SJSA1 (cell line): ENCODE data around the gene FHIT. TPM values are rescaled to one million over a fixed set of nuclear protein-coding genes. Genes with fewer than 3 reads are reported as not detected.
"Not testable (repeated sequence)": the region's sequence is repeated elsewhere in the genome, so short reads cannot be mapped to it uniquely, and the experiment has no call there.

ENCODE experiments used
- DNase-seq, 2 experiments: peaks; one replicate each; pipeline ENCODE4 v3.0.0-alpha.2; 2015 to 2020; ENCODE audit warnings: low spot score in 2 of 2, low read depth in 1 of 2
- H3K27ac ChIP-seq: fragments of 250-450 bp; sonication (Bioruptor Pico); 2 replicates; pipeline ENCODE4 v1.5.1; 2020; ENCODE audit warnings: mild to moderate bottlenecking, moderate library complexity
- H3K27me3 ChIP-seq: fragments of 250-450 bp; sonication (Bioruptor Pico); replicated peaks from 2 replicates; pipeline ENCODE4 v1.5.1; 2020; ENCODE audit warnings: mild to moderate bottlenecking, moderate library complexity
- H3K36me3 ChIP-seq: fragments of 250-450 bp; sonication (Bioruptor Pico); 2 replicates; pipeline ENCODE4 v1.5.1; 2020; ENCODE audit warnings: mild to moderate bottlenecking
- H3K4me1 ChIP-seq: fragments of 250-450 bp; sonication (Bioruptor Pico); replicated peaks from 2 replicates; pipeline ENCODE4 v1.6.1; 2021; ENCODE audit warnings: mild to moderate bottlenecking
- H3K4me3 ChIP-seq: fragments of 250-450 bp; sonication (Bioruptor Pico); 2 replicates; pipeline ENCODE4 v1.5.1; 2020; ENCODE audit warnings: mild to moderate bottlenecking
- H3K9me3 ChIP-seq: fragments of 250-450 bp; sonication (Bioruptor Pico); replicated peaks from 2 replicates; pipeline ENCODE4 v1.5.1; 2020; ENCODE audit warnings: mild to moderate bottlenecking
- total RNA-seq: library from RNA; depleted of rRNA; stranded (reverse); fragments of >200 nt; shearing (Covaris generic); gene quantifications from 2 replicates; pipeline ENCODE4 v1.2.3, GENCODE V29; 2014

FHIT gene
- total RNA-seq, 1 experiment from 2014 or later, result not detected

DNA sequence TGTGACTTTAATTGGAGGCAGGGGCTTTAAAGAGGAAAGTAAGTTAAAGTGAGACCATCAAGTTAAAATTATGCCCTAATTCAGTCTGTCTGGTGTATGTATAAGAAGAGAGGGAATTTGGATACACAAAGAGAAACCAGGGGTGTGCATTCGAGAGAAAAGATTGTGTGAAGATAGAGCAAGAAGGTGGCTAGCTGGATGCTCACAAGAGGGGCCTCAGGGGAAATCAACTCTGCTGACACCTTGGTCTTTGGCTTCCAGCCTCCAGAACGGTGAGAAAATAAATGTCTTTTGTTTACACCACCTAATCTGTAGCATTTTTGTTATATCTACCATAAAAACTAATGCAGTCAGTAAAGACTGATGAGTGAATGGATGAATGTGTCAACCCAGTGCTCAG, 1294.1 kb downstream of the FHIT start:
- no peak overlapping the region for H3K27ac ChIP-seq
- no peaks in the 10 kb centered on the region for H3K9me3 ChIP-seq
- no peak for DNase-seq
- no peaks in the 10 kb centered on the region for H3K4me1 ChIP-seq
- no peaks in the 10 kb centered on the region for H3K36me3 ChIP-seq
- no peak overlapping the region for H3K4me3 ChIP-seq
- H3K27me3 ChIP-seq, result no peaks in the 10 kb centered on the region

DNA sequence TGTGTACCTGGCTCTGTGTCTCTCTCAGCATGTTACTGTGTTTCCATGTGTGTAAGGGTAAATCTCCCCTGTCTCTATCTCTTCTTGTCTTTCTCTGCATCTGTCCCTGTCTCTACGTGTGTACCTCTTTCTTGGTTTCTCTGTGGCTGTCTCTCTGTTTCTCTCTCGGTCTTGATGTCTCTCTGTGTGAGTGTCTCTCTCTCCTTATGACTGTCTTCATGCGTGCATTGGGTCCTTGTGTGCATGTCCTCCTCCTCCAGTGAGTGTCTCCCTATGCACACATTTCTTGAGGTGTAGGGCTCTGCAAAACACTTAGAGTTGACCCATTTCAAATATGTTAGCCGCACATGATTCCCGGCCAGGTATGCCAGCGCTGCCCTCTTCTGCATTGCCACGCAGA, 1298.1 kb downstream of the FHIT start:
- Histone ChIP-seq H3K27me3 (no peaks in the 10 kb centered on the region), H3K36me3 (no peaks in the 10 kb centered on the region), H3K4me3 (no peak overlapping the region), H3K27ac (no peak overlapping the region), H3K4me1 (no peaks in the 10 kb centered on the region), H3K9me3 (no peaks in the 10 kb centered on the region)
- no peak for DNase-seq

DNA sequence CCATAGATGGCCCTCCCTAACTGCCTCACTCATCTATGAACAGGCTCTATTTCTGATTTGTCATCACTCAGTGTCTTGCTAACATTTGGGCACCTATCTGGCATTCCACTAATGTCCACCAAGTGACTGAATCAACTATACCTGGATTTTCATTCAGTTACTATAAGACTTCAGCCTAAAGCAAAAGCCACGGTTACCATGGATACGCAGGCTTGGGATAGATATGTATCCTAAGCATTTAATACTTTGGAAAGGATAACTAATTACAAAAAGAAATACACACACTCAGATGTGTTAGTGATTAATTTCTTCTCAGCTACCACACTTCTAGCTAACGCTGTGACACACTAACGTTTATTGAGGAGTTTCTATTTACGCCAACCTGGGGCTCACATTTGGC, 1301.9 kb downstream of the FHIT start:
- H3K36me3 ChIP-seq, result no peaks in the 10 kb centered on the region
- no peak overlapping the region for H3K4me3 ChIP-seq
- no peaks in the 10 kb centered on the region for H3K4me1 ChIP-seq
- DNase-seq, result no peak
- H3K9me3 ChIP-seq, result no peaks in the 10 kb centered on the region
- H3K27ac ChIP-seq, result no peak overlapping the region
- H3K27me3 ChIP-seq, result no peaks in the 10 kb centered on the region

DNA sequence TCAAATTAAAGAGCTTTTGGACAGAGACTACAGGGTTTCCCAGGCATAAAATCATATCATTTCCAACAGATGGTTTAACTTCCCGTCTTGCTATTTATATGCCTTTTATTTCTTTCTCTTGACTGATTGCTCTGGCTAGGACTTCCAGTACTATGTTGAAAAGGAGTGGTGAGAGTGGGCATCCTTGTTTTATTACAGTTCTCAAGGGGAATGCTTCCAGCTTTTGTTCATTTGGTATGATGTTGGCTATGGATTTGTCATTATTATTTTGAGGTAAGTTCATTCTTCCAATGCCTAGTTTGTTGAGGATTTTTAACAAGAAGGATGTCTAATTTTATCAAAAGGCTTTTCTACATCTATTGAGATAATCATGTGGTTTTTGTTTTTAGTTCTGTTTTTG, 1304.9 kb downstream of the FHIT start:
- H3K27ac ChIP-seq, result no peak overlapping the region
- no peaks in the 10 kb centered on the region for H3K4me1 ChIP-seq
- H3K9me3 ChIP-seq, result no peaks in the 10 kb centered on the region
- no peaks in the 10 kb centered on the region for H3K36me3 ChIP-seq
- H3K4me3 ChIP-seq, result no peak overlapping the region
- DNase-seq, result no peak
- no peaks in the 10 kb centered on the region for H3K27me3 ChIP-seq

DNA sequence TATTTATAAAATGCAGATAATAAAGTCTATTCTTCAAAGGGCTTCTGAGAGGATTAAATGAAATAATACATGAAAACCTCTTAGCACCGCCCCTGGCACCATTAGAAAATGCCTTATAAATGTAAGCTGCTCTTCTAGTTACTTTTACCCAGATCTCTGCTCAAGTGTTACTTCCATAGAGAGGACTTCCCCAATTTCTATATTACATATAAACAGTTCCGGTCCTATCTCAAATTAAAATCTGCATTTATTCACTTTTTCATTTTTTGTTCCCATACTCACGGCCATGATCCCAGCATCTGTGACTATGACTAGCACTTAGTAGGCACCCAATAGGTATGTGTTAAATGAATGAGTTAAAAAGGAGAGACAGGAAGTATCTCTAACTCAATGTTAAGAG, 1310.5 kb downstream of the FHIT start:
- no peak overlapping the region for H3K27ac ChIP-seq
- no peaks in the 10 kb centered on the region for H3K27me3 ChIP-seq
- H3K9me3 ChIP-seq, result no peaks in the 10 kb centered on the region
- H3K4me1 ChIP-seq, result no peaks in the 10 kb centered on the region
- no peak overlapping the region for H3K4me3 ChIP-seq
- DNase-seq, result no peak
- no peaks in the 10 kb centered on the region for H3K36me3 ChIP-seq

DNA sequence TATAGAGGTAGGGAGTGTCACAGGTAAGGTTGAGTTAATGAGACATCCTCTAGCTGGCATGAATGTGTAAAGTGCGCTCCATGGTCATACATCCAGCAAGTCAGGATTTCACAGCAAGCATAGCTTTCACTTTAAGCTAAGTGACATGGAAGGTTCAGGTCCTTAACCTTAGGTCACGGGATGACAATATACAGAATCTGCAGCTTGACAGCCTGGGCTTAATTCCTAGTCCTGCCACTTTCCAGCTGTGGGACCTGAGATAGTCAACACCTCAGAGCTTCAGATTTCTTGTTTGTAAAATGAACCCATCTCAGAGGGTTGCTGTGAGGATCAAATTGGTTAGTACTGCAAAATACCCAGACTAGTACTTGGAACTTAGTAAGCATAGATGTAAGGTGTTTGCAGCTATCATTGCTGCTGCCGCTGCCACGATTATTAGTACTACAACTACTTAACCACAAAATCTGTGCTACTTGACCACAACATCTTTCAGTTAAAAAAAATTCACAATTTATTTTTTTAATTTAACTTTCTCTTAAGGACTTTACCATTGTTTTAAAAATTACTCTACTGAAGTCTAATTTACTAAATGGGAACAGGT, 1311.3 kb downstream of the FHIT start:
- no peaks in the 10 kb centered on the region for H3K36me3 ChIP-seq
- no peak overlapping the region for H3K27ac ChIP-seq
- DNase-seq, result no peak
- no peak overlapping the region for H3K4me3 ChIP-seq
- no peaks in the 10 kb centered on the region for H3K27me3 ChIP-seq
- H3K4me1 ChIP-seq, result no peaks in the 10 kb centered on the region
- no peaks in the 10 kb centered on the region for H3K9me3 ChIP-seq

DNA sequence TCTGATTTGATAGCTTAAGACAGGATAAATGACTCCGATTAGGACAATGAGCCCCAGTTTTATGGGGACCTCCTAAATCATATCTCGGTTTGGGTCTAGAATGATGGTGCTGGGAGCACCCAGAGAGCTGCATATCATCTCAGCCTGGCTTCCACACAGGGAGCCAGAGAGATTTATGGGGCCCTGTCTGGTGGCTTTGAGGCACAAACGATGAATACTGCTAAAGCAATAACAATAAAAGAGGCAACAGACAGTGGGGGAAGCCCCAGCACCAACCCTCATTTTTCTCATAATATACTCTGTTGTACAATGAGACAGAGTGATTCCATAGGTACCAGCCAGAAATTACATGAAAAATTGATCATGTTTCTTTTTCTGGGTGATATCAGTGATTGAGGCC, 1312.4 kb downstream of the FHIT start:
- Histone ChIP-seq H3K27me3 (no peaks in the 10 kb centered on the region), H3K4me3 (no peak overlapping the region), H3K36me3 (no peaks in the 10 kb centered on the region), H3K4me1 (no peaks in the 10 kb centered on the region), H3K9me3 (no peaks in the 10 kb centered on the region), H3K27ac (no peak overlapping the region)
- DNase-seq, result no peak

DNA sequence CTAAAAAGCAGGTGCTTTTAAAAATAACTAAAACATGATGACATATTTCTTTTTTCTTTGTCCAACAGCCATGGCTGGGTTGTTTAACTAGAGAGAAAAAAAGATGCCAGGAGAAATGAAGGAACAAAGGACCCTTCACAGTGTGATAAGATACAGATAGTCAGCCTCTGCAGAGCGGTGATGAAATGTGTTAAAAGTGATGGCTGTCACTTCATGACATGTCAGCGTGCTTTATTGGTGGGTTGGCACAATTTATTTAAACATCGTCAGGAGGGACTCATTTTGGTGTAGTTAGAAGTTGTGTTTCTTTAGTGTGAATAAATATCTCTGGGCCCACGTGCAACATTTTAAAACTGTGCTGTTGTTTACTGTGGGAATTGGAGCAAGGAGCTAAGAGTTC, 1314.1 kb downstream of the FHIT start:
- H3K4me1 ChIP-seq, result no peaks in the 10 kb centered on the region
- no peak overlapping the region for H3K27ac ChIP-seq
- H3K36me3 ChIP-seq, result no peaks in the 10 kb centered on the region
- H3K9me3 ChIP-seq, result no peaks in the 10 kb centered on the region
- no peak overlapping the region for H3K4me3 ChIP-seq
- no peaks in the 10 kb centered on the region for H3K27me3 ChIP-seq
- no peak for DNase-seq

DNA sequence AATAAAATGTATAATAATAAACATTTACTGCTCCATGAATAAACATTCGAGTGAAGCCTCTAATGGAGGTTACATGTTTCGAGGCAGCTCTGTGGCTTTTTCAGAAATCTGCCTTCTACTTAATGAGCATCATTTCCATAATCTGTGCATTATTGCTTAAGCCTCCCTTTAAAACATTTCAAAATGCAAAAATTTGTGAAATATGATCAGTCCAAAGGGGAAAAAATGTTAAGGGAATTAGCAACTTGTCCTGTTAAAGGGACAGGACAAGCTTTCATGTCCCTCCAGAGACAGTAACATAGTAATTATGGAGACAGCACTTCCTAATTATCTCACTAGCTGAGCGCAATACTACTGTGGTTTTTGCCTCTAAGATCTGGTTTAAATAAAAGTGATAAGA, 1314.8 kb downstream of the FHIT start:
- Histone ChIP-seq H3K27ac (no peak overlapping the region), H3K27me3 (no peaks in the 10 kb centered on the region), H3K4me3 (no peak overlapping the region), H3K4me1 (no peaks in the 10 kb centered on the region), H3K9me3 (no peaks in the 10 kb centered on the region), H3K36me3 (no peaks in the 10 kb centered on the region)
- DNase-seq, result no peak

DNA sequence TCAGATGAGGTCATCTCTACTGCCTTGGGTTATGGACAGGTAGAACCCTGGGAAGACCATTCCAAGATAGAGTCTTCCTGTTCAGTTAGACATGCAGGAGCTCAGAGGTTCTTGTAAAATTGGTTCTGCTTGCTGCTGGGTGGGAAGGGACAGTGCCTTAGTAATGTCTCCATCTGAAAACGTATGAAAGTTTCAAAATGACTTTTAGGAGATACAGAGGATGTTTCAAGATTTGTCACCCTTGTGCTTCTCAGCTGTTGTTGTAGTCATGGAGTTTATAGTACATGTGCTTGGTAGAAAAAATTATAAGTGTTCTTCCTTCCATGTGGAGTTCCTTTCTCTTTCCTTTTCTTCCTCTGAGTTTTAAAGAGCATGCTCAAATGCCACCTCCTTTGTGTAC, 1316.2 kb downstream of the FHIT start:
- no peak for DNase-seq
- Histone ChIP-seq H3K4me3 (no peak overlapping the region), H3K4me1 (no peaks in the 10 kb centered on the region), H3K36me3 (no peaks in the 10 kb centered on the region), H3K27me3 (no peaks in the 10 kb centered on the region), H3K9me3 (no peaks in the 10 kb centered on the region), H3K27ac (no peak overlapping the region)

DNA sequence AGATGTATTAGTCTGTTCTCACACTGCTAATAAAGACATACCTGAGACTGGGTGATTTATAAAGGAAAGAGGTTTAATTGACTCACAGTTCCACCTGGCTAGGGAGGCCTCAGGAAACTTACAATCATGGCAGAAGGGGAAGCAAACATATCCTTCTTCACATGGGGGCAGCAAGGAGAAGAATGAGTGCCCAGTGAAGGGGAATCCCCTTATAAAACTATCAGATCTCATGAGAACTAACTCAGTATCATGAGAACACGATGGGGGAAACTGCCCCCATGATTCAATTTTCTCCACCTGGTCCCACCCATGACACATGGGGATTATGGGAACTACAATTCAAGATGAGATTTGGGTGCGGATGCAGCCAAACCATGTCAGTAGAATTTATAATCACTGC, 1316.7 kb downstream of the FHIT start:
- DNase-seq, H3K4me3 ChIP-seq, H3K9me3 ChIP-seq, H3K36me3 ChIP-seq, H3K4me1 ChIP-seq, H3K27ac ChIP-seq, H3K27me3 ChIP-seq: not testable (repeated sequence)

DNA sequence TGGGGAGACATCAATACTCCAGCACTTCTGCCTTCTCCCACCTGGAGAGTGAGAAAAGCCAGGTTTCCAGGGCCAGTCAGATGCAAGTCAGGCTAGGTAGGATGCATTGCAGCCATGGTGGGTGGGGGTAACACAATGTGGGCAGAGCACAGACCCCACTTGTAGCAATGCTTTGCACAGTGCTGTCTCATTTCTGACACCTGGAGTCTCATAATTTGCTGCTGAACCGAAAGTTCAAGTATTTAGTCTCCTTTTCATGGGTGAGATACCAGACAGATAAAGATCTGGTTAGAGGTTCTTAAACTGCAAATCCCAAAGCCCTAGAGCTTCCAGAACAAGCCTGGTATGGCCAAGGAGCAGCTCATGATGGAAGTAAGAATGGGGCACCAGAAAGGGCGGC, 1321.1 kb downstream of the FHIT start:
- H3K9me3 ChIP-seq, result no peaks in the 10 kb centered on the region

DNA sequence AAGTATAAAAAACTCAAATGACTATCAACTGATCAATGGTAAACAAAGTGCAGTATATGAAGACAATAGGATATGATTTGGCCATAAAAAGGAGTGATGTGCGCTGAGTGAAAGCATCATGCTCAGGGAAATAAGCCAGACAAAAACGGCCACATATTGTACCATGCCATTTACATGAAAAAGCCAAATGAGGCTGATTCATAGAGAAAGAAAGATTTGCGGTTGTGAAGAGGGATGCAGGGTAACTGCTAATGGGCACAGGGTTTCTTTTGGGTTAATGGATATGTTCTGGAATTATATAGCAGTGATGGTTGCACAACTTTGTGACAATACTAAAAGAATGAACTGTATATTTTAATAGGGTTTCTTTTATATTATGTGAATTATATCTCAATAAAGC, 1324.2 kb downstream of the FHIT start:
- no peaks in the 10 kb centered on the region for H3K27me3 ChIP-seq
- H3K4me3 ChIP-seq, result no peak overlapping the region
- H3K9me3 ChIP-seq, result no peaks in the 10 kb centered on the region
- no peak overlapping the region for H3K27ac ChIP-seq
- no peaks in the 10 kb centered on the region for H3K4me1 ChIP-seq
- no peak for DNase-seq
- no peaks in the 10 kb centered on the region for H3K36me3 ChIP-seq

More for the DNA sequence above, 1321.1 kb downstream of the FHIT start:
- no peaks in the 10 kb centered on the region for H3K4me1 ChIP-seq
- no peak for DNase-seq
- no peak overlapping the region for H3K27ac ChIP-seq
- no peaks in the 10 kb centered on the region for H3K27me3 ChIP-seq
- no peak overlapping the region for H3K4me3 ChIP-seq
- H3K36me3 ChIP-seq, result no peaks in the 10 kb centered on the region

DNA sequence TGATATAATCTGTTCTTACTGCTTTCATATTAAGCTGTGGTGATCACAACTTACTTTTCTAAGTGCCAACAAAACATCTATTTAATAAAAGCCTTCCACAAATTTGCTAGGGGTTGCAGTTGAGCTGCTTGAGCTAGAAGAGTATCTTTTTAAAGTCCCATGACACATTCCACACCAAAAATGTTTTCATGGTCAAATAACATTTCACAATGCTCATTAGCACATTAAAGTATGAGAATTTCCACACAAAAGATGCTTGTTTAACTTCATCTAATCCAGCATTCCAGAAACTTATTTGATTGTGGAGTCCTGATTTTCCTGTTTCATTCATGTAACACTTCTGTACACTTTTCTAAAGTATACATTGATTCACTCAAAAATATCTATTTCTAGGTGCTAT, 1325.3 kb downstream of the FHIT start:
- Histone ChIP-seq H3K4me3 (no peak overlapping the region), H3K27ac (no peak overlapping the region), H3K4me1 (no peaks in the 10 kb centered on the region), H3K36me3 (no peaks in the 10 kb centered on the region), H3K27me3 (no peaks in the 10 kb centered on the region), H3K9me3 (no peaks in the 10 kb centered on the region)
- DNase-seq, result no peak

DNA sequence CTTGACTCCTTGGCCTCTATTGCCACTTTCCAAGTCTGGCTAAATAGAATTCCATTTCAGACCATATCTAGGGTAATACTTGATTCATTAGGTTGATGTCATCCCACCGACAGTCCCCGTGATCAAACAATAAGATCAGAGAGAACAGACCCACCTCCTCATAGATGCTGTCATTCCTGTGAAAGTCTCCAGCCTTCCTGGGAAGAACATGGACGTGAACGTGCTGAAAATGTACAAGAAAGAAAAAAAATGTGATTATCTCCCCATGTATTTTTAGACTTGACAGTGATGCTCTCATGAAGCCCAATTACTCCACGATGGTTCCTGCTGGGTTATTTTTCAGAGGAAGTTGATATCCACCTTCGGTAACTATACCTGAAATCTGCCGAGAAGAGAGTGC, 1329.1 kb downstream of the FHIT start:
- H3K27ac ChIP-seq, result no peak overlapping the region
- no peaks in the 10 kb centered on the region for H3K9me3 ChIP-seq
- DNase-seq, result no peak
- no peak overlapping the region for H3K4me3 ChIP-seq
- H3K27me3 ChIP-seq, result no peaks in the 10 kb centered on the region
- no peaks in the 10 kb centered on the region for H3K4me1 ChIP-seq
- H3K36me3 ChIP-seq, result no peaks in the 10 kb centered on the region
